H1 (cell line): Measurements from ENCODE around the gene EBF3.

ENCODE experiments used
- BACH1 ChIP-seq: IDR thresholded peaks from 2 replicates; pipeline ENCODE4 v1.6.1; 2012; ENCODE audit warnings: low read length, improper control_type of control experiment
- CTCF ChIP-seq, 3 experiments: IDR thresholded peaks; 1 replicate in 2 of 3; 2 replicates in 1 of 3; pipeline versions ENCODE4 v1.5.1 to v1.6.1; 2011; ENCODE audit warnings: low read length in 3 of 3, mild to moderate bottlenecking in 3 of 3, inconsistent platforms in 2 of 3, low read depth in 1 of 3, moderate library complexity in 1 of 3; ENCODE audit not compliant: insufficient read depth in 1 of 3; ENCODE audit errors: control extremely low read depth in 1 of 3
- EP300 ChIP-seq, 2 experiments: IDR thresholded peaks; 1 replicate in 1 of 2; 2 replicates in 1 of 2; pipeline ENCODE4 v1.6.1; 2011 to 2012; ENCODE audit warnings: low read depth in 2 of 2, low read length in 2 of 2, mild to moderate bottlenecking in 2 of 2, borderline replicate concordance in 1 of 2, inconsistent platforms in 1 of 2, moderate library complexity in 1 of 2
- MAFK ChIP-seq: IDR thresholded peaks from 2 replicates; pipeline ENCODE4 v1.6.1; 2012; ENCODE audit warnings: low read depth, mild to moderate bottlenecking, improper control_type of control experiment, low read length
- PHF8 ChIP-seq: fragments of 200-600 bp; sonication (generic); conservative IDR thresholded peaks from 2 replicates; pipeline ENCODE4 v1.7.1; 2012; ENCODE audit warnings: low read depth, mild to moderate bottlenecking, inconsistent platforms, low read length, moderate library complexity
- POLR2A ChIP-seq, 2 experiments: IDR thresholded peaks; 1 replicate in 1 of 2; 2 replicates in 1 of 2; pipeline ENCODE4 v1.6.1; 2011; ENCODE audit warnings: low read depth in 2 of 2, low read length in 2 of 2, mild to moderate bottlenecking in 2 of 2; ENCODE audit errors: control extremely low read depth in 1 of 2
- POLR2AphosphoS5 ChIP-seq: IDR thresholded peaks from 2 replicates; pipeline ENCODE4 v1.6.1; 2011; ENCODE audit warnings: low read depth, low read length
- RFX5 ChIP-seq: IDR thresholded peaks from 2 replicates; pipeline ENCODE4 v1.6.1; 2011; ENCODE audit warnings: low read depth, low read length, improper control_type of control experiment, borderline replicate concordance
- TAF1 ChIP-seq: IDR thresholded peaks from 2 replicates; pipeline ENCODE4 v1.6.1; 2011; ENCODE audit warnings: mild to moderate bottlenecking, low read depth, low read length
- TEAD4 ChIP-seq: IDR thresholded peaks from 2 replicates; pipeline ENCODE4 v1.6.1; 2012; ENCODE audit warnings: low read depth, low read length, inconsistent platforms, mixed read lengths
- YY1 ChIP-seq: IDR thresholded peaks from 2 replicates; pipeline ENCODE4 v1.6.1; 2011; ENCODE audit warnings: low read depth, mild to moderate bottlenecking, low read length
- ZNF274 ChIP-seq: IDR thresholded peaks from 2 replicates; pipeline ENCODE4 v1.7.0; 2012; ENCODE audit warnings: low read length, borderline replicate concordance; ENCODE audit errors: extremely low read depth

- TF ChIP-seq CTCF (IDR thresholded peaks at IDR 0.05; ENCODE audit: control extremely low read depth in 1 of 3, insufficient read depth in 1 of 3, low read depth in 1 of 3, low read length in 3 of 3), result no peak
- TF ChIP-seq EP300 (IDR thresholded peaks at IDR 0.05; ENCODE audit: borderline replicate concordance in 1 of 2, low read depth in 2 of 2, low read length in 2 of 2), result no peak
- TF ChIP-seq YY1, result no peak
- TF ChIP-seq PHF8, result no peak
- TF ChIP-seq MAFK, result no peak
- TF ChIP-seq BACH1, result no peak
- TF ChIP-seq ZNF274, result no peak
- TF ChIP-seq TEAD4, result no peak
- TF ChIP-seq POLR2A (IDR thresholded peaks at IDR 0.05; ENCODE audit: control extremely low read depth in 1 of 2, low read depth in 2 of 2, low read length in 2 of 2), result no peak
- TF ChIP-seq TAF1, result no peak
- no peak for TF ChIP-seq POLR2AphosphoS5
- no peak for TF ChIP-seq RFX5
Measured at GRCh38 chr10:129785536-129785981, 178.5 kb downstream of the EBF3 start.
